Mesothelial cell of epicardium (in vitro differentiated cells): Measurements from ENCODE around the gene TBX2. TPM values are rescaled to one million over a fixed set of nuclear protein-coding genes. Genes with fewer than 3 reads are reported as not detected.
A peak's percentile ranks its signal among the peaks of the same experiment; 100 is the strongest.

Experiments used
- DNase-seq, 2 experiments: peaks; one replicate each; pipeline ENCODE4 v3.0.0; 2021; ENCODE audit warnings: low spot score in 2 of 2; ENCODE audit not compliant: unreplicated experiment in 2 of 2
- H3K27ac Mint-ChIP-seq: 2 replicates; pipeline ENCODE4 v1.8.0; 2021; ENCODE audit warnings: mixed read lengths
- H3K27me3 Mint-ChIP-seq: 2 replicates; pipeline ENCODE4 v1.8.0; 2021; ENCODE audit warnings: low read depth, mixed read lengths
- H3K36me3 Mint-ChIP-seq: 2 replicates; pipeline ENCODE4 v1.8.0; 2021; ENCODE audit warnings: mixed read lengths
- H3K4me1 Mint-ChIP-seq: 2 replicates; pipeline ENCODE4 v1.8.0; 2021; ENCODE audit warnings: mixed read lengths
- H3K4me3 Mint-ChIP-seq: 2 replicates; pipeline ENCODE4 v1.8.0; 2021; ENCODE audit warnings: mild to moderate bottlenecking, moderate library complexity, mixed read lengths
- H3K9me3 Mint-ChIP-seq: 2 replicates; pipeline ENCODE4 v1.8.0; 2021; ENCODE audit warnings: mixed read lengths
- total RNA-seq: library from RNA; stranded (reverse); gene quantifications from 3 replicates; pipeline ENCODE4 v1.2.1, GENCODE V29; 2021
- TF ChIP-seq, protein P1 (sequence below): fragments of 200-600 bp; sonication (generic); IDR thresholded peaks from one replicate; pipeline ENCODE4 v1.5.0; 2021; ENCODE audit warnings: antibody characterized with exemption; ENCODE audit not compliant: unreplicated experiment

TBX2 gene
- total RNA-seq, 1 donor from 2014 or later = 176 TPM

GRCh38 chr17:61384692-61385576, 14.7 kb upstream of the TBX2 start:
- Mint-ChIP-seq H3K27ac (peak overlapping the region; percentile 67), H3K9me3 (no peaks in the 10 kb centered on the region), H3K36me3 (no peaks in the 10 kb centered on the region), H3K4me1 (peaks cover 71% of the 10 kb centered on the region), H3K4me3 (no peak overlapping the region), H3K27me3 (no peaks in the 10 kb centered on the region)
- DNase-seq = peak in 1 of 2 experiments; percentile 61
- TF ChIP-seq, protein P1, sequence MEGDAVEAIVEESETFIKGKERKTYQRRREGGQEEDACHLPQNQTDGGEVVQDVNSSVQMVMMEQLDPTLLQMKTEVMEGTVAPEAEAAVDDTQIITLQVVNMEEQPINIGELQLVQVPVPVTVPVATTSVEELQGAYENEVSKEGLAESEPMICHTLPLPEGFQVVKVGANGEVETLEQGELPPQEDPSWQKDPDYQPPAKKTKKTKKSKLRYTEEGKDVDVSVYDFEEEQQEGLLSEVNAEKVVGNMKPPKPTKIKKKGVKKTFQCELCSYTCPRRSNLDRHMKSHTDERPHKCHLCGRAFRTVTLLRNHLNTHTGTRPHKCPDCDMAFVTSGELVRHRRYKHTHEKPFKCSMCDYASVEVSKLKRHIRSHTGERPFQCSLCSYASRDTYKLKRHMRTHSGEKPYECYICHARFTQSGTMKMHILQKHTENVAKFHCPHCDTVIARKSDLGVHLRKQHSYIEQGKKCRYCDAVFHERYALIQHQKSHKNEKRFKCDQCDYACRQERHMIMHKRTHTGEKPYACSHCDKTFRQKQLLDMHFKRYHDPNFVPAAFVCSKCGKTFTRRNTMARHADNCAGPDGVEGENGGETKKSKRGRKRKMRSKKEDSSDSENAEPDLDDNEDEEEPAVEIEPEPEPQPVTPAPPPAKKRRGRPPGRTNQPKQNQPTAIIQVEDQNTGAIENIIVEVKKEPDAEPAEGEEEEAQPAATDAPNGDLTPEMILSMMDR = no peak

GRCh38 chr17:61385577-61386236, 13.9 kb upstream of the TBX2 start:
- no peak for DNase-seq
- no peaks in the 10 kb centered on the region for H3K27me3 Mint-ChIP-seq
- no peaks in the 10 kb centered on the region for H3K9me3 Mint-ChIP-seq
- H3K27ac Mint-ChIP-seq = peak overlapping the region; percentile 67
- peaks cover 70% of the 10 kb centered on the region for H3K4me1 Mint-ChIP-seq
- TF ChIP-seq, protein P1 = no peak
- H3K36me3 Mint-ChIP-seq = no peaks in the 10 kb centered on the region
- H3K4me3 Mint-ChIP-seq = no peak overlapping the region

GRCh38 chr17:61386251-61386650, 13.4 kb upstream of the TBX2 start:
- TF ChIP-seq, protein P1 = no peak
- Mint-ChIP-seq H3K4me1 (peaks cover 70% of the 10 kb centered on the region), H3K36me3 (peaks cover under 1% of the 10 kb centered on the region), H3K4me3 (no peak overlapping the region), H3K27me3 (no peaks in the 10 kb centered on the region), H3K9me3 (no peaks in the 10 kb centered on the region), H3K27ac (no peak overlapping the region)
- no peak for DNase-seq

GRCh38 chr17:61387011-61387410, 12.6 kb upstream of the TBX2 start:
- Mint-ChIP-seq H3K36me3 (peaks cover 5% of the 10 kb centered on the region), H3K27me3 (no peaks in the 10 kb centered on the region), H3K9me3 (no peaks in the 10 kb centered on the region), H3K27ac (no peak overlapping the region), H3K4me1 (peaks cover 67% of the 10 kb centered on the region), H3K4me3 (no peak overlapping the region)
- TF ChIP-seq, protein P1 = no peak
- no peak for DNase-seq

DNA sequence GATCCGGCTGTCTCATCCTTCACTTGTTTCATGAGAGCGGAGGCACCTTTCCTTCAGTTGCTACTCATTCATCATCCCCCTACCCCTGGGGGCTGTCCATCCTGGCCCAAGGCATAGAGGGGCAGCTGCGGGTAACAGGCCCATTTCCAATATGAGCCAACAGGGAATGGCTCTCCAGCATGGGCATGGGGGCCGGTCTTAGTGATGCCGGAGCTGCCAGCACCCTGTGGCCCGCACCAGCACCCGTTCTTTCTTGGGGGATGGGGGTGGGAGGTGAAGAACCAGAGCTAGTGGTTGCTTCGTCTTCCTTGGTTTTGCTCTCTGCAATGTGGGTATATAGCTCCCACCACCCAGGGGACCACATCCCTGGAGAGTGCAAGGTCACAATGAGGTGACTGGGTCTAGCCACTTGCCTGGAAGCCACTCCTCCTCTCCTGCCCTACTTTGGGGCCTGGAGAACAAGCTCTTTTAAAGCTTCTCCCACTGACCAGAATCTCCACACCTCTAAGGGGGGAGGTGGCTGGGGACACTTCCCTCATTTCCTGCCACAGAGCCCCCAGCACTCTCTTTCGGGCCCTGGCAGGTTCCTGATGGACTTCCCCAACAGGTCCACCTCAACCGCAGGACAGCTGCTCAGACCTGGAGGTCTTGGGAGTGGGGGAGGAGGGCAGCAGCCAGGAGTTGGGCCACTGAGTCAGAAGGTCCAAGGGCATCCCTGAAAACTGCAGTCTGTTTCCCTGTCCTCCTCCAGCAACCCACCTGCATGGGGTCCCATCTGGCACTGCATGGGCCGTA, 11.9 kb upstream of the TBX2 start:
- no peaks in the 10 kb centered on the region for H3K27me3 Mint-ChIP-seq
- DNase-seq = no peak
- no peak overlapping the region for H3K27ac Mint-ChIP-seq
- H3K36me3 Mint-ChIP-seq = peaks cover 11% of the 10 kb centered on the region
- H3K4me3 Mint-ChIP-seq = no peak overlapping the region
- H3K4me1 Mint-ChIP-seq = peaks cover 70% of the 10 kb centered on the region
- no peaks in the 10 kb centered on the region for H3K9me3 Mint-ChIP-seq
- TF ChIP-seq, protein P1 = no peak
